Measurements from ENCODE around the gene SCAMP5.
A peak's percentile ranks its signal among the peaks of the same experiment; 100 is the strongest.

DNA sequence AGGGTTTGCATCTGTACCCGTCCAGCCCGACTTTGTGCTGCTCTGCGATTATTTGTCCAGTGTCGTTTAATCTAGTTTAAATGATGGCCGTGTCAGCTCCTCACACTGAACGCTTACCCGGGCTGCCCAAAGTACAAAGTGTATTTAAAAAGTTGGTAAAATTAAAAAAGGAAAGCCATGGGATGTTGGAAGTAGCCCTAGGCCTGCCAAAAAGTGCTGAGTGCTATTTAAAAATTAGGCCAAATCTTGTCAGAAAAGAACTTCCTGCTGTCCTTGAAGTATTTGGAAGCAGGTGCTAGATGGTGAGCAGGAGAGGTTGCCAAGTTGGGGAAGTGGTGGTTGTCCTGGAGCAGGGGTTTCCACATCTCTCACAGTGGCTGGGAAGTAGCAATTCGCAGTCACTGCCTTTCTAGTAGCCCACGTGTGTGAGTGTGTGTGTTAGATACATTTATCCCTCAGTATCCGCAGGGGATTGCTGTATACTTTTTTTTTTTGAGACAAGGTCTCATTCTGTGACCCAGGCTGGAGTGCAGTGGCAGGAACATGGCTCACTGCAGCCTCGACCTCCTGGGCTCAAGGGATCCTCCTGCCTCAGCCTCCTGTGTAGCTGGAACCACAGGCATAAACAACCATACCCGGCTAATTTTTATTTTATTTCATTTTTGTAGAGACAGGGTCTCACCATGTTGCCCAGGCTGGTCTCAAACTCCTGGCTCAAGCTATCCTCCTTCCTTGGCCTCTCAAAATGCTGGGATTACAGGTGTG is 28.7 kb downstream of the SCAMP5 start:
- TF ChIP-seq POLR2A (IDR thresholded peaks at IDR 0.05; ENCODE audit: low read length): peak; percentile 79
- no peak for TF ChIP-seq GATA1 (IDR thresholded peaks at IDR 0.05; ENCODE audit: low read depth, low read length)

Measured in erythroblast (primary cell).